HL-60 (cell line): ENCODE data around the gene BTC.

Experiments
- DNase-seq, 2 experiments: peaks; one replicate each; pipeline ENCODE4 v3.0.0-alpha.2; 2010 to 2020; ENCODE audit warnings: low read depth in 1 of 2, low spot score in 1 of 2
- H3K27ac ChIP-seq: fragments of 250-450 bp; sonication (Bioruptor Pico); replicated peaks from 2 replicates; pipeline ENCODE4 v1.5.1; 2020; ENCODE audit warnings: mild to moderate bottlenecking, moderate library complexity
- H3K27me3 ChIP-seq: fragments of 250-450 bp; sonication (Bioruptor Pico); 2 replicates; pipeline ENCODE4 v1.5.1; 2021; ENCODE audit warnings: mild to moderate bottlenecking, moderate library complexity; ENCODE audit not compliant: insufficient read depth, poor library complexity, severe bottlenecking
- H3K4me3 ChIP-seq: replicated peaks from 2 replicates; pipeline ENCODE4 v1.5.1; 2011; ENCODE audit warnings: mild to moderate bottlenecking, control low read depth, low read length; ENCODE audit not compliant: insufficient read depth
- GABPA ChIP-seq: IDR thresholded peaks from 2 replicates; pipeline ENCODE4 v1.6.1; 2012; ENCODE audit warnings: low read depth
- POLR2AphosphoS5 ChIP-seq: IDR thresholded peaks from 2 replicates; pipeline ENCODE4 v1.6.1; 2012; ENCODE audit warnings: low read depth
- SPI1 ChIP-seq: IDR thresholded peaks from 2 replicates; pipeline ENCODE4 v1.6.1; 2012; ENCODE audit warnings: low read depth, mild to moderate bottlenecking, borderline replicate concordance
- TF ChIP-seq, protein P1 (sequence below): IDR thresholded peaks from one replicate; pipeline ENCODE4 v1.5.1; 2011; ENCODE audit warnings: low read length, control low read depth, inconsistent platforms; ENCODE audit not compliant: insufficient read depth
- TF ChIP-seq, protein P2 (sequence below): IDR thresholded peaks from 2 replicates; pipeline ENCODE4 v1.6.1; 2012; ENCODE audit warnings: low read depth; ENCODE audit not compliant: insufficient replicate concordance

BTC gene

DNA sequence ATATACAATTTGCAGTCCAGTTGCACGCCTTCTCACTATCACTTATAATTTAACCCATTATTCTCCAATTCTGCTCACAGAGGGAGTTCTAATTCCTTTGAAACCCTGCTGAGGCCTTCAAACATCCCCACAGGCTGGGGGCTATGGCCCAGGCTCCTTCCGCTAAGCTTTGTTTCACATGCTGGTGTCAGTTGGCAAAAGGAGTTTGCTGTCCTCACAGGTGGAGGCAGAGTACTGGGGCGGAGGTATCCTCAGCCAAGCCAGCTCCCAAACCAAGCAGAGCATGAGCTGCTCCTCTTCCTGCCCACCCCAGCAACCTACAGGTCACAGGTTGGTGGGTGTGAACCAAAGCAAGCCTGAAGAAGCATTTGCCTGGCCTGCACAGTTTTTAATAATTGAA, 21.5 kb downstream of the BTC start:
- no peak for DNase-seq
- Histone ChIP-seq H3K27me3 (no peaks in the 10 kb centered on the region), H3K27ac (no peak overlapping the region), H3K4me3 (no peak overlapping the region)
- TF ChIP-seq POLR2AphosphoS5 (no peak), GABPA (no peak), SPI1 (no peak)
- TF ChIP-seq, protein P1, sequence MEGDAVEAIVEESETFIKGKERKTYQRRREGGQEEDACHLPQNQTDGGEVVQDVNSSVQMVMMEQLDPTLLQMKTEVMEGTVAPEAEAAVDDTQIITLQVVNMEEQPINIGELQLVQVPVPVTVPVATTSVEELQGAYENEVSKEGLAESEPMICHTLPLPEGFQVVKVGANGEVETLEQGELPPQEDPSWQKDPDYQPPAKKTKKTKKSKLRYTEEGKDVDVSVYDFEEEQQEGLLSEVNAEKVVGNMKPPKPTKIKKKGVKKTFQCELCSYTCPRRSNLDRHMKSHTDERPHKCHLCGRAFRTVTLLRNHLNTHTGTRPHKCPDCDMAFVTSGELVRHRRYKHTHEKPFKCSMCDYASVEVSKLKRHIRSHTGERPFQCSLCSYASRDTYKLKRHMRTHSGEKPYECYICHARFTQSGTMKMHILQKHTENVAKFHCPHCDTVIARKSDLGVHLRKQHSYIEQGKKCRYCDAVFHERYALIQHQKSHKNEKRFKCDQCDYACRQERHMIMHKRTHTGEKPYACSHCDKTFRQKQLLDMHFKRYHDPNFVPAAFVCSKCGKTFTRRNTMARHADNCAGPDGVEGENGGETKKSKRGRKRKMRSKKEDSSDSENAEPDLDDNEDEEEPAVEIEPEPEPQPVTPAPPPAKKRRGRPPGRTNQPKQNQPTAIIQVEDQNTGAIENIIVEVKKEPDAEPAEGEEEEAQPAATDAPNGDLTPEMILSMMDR: no peak
- TF ChIP-seq, protein P2, sequence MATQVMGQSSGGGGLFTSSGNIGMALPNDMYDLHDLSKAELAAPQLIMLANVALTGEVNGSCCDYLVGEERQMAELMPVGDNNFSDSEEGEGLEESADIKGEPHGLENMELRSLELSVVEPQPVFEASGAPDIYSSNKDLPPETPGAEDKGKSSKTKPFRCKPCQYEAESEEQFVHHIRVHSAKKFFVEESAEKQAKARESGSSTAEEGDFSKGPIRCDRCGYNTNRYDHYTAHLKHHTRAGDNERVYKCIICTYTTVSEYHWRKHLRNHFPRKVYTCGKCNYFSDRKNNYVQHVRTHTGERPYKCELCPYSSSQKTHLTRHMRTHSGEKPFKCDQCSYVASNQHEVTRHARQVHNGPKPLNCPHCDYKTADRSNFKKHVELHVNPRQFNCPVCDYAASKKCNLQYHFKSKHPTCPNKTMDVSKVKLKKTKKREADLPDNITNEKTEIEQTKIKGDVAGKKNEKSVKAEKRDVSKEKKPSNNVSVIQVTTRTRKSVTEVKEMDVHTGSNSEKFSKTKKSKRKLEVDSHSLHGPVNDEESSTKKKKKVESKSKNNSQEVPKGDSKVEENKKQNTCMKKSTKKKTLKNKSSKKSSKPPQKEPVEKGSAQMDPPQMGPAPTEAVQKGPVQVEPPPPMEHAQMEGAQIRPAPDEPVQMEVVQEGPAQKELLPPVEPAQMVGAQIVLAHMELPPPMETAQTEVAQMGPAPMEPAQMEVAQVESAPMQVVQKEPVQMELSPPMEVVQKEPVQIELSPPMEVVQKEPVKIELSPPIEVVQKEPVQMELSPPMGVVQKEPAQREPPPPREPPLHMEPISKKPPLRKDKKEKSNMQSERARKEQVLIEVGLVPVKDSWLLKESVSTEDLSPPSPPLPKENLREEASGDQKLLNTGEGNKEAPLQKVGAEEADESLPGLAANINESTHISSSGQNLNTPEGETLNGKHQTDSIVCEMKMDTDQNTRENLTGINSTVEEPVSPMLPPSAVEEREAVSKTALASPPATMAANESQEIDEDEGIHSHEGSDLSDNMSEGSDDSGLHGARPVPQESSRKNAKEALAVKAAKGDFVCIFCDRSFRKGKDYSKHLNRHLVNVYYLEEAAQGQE: no peak

DNA sequence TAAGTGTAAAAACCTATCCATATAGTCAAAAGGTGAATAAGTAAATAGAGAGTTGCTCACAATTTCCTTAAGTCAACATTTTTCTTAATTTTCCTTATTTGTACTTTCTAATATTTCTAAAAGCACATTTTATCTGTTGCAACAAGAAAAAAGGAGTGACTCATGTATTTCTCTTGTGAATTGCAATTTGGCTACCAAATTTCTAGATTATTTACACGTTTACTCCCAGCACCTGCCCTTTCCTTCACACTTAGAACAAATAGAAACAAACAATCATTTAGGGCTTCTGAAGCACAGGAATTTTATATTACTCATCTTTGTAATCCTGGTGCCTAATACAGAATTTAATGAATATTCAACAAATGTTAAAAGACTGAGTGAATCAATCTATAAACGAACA, 22.2 kb downstream of the BTC start:
- no peak overlapping the region for H3K27ac ChIP-seq
- TF ChIP-seq SPI1 (no peak), GABPA (no peak), POLR2AphosphoS5 (no peak)
- TF ChIP-seq, protein P2: no peak
- TF ChIP-seq, protein P1: no peak
- H3K27me3 ChIP-seq: no peaks in the 10 kb centered on the region
- no peak for DNase-seq
- H3K4me3 ChIP-seq: no peak overlapping the region

DNA sequence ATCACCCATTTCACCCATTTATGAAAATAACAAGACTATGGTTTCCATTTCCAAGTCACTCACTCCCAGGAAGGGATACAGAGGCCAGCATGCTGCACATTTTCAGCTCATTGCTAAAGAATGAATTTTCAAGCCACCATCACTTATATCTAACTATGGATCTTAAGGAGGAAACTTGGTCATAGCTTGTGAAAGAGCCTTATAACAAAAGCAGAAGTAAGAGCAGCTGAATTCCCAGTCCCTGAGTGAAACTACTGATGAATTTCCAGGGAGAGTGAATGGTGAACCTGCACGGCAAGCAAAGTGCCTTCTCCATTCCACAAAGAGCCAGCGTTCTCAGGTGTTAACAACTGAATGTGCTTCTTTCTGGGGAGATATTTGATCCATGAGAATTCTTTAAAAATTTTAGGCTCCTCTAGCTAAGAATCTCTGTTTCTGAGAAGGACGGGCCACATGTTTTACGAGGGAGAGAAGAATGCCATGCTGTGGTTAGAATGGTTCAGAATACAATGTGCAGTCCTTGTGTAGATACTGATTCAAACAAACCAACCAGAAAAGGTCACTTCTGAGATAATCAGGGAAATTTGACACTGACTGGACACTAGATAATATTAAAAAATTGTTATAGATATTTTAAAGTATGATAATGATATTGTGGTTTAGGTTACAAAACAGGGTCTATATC, 24.0 kb downstream of the BTC start:
- H3K4me3 ChIP-seq: no peak overlapping the region
- no peak overlapping the region for H3K27ac ChIP-seq
- no peaks in the 10 kb centered on the region for H3K27me3 ChIP-seq
- no peak for DNase-seq
- no peak for TF ChIP-seq GABPA
- TF ChIP-seq, protein P1: no peak
- TF ChIP-seq POLR2AphosphoS5: no peak
- TF ChIP-seq, protein P2: no peak
- no peak for TF ChIP-seq SPI1
